Chondrocyte (in vitro differentiated cells): ENCODE measurements around the gene PRTG. TPM values are rescaled to one million over a fixed set of nuclear protein-coding genes. Genes with fewer than 3 reads are reported as not detected.

Experiments
- DNase-seq: peaks from one replicate; pipeline ENCODE4 v3.0.0; 2021; ENCODE audit warnings: mixed read lengths, low spot score
- H3K27ac Mint-ChIP-seq: one replicate; pipeline ENCODE4 v1.8.0; 2021; ENCODE audit warnings: mild to moderate bottlenecking, moderate library complexity, mixed read lengths; ENCODE audit not compliant: unreplicated experiment
- H3K27me3 Mint-ChIP-seq: 2 replicates; pipeline ENCODE4 v1.8.0; 2021; ENCODE audit warnings: low read depth, mixed read lengths
- H3K36me3 Mint-ChIP-seq: 2 replicates; pipeline ENCODE4 v1.8.0; 2021; ENCODE audit warnings: low read depth, mixed read lengths
- H3K4me1 Mint-ChIP-seq: 2 replicates; pipeline ENCODE4 v1.8.0; 2021; ENCODE audit warnings: low read depth, mild to moderate bottlenecking, mixed read lengths
- H3K4me3 Mint-ChIP-seq: one replicate; pipeline ENCODE4 v1.8.0; 2021; ENCODE audit warnings: mild to moderate bottlenecking, moderate library complexity, mixed read lengths; ENCODE audit not compliant: unreplicated experiment
- H3K9me3 Mint-ChIP-seq: 2 replicates; pipeline ENCODE4 v1.8.0; 2021; ENCODE audit warnings: low read depth, mixed read lengths
- total RNA-seq: library from RNA; stranded (reverse); gene quantifications from 3 replicates; pipeline ENCODE4 v1.2.1, GENCODE V29; 2021
- TF ChIP-seq, protein P1 (sequence below): fragments of 200-600 bp; sonication (generic); IDR thresholded peaks from 2 replicates; pipeline ENCODE4 v1.5.0; 2021; ENCODE audit warnings: antibody characterized with exemption, mild to moderate bottlenecking, moderate library complexity

The PRTG gene
- total RNA-seq, 1 donor from 2014 or later = 3.1 TPM

DNA sequence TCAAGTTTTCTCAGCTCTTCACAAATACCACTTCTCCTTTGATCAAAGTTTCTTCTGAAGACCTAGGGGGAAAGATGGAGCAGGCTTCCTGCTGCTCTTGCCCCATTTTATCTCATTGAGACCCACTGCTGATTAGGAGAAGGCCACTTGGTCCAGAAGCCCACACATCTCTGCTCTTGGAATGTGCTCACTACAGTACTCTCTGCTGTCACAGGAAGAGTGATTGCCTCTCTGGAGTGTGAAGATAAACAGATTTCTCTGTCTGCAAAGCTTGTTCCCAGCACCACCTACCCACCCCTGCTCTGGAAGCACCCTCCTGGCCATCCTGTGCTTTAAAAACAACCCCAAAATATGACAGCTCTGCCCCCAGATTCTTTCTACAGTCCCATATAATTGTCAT is 41.3 kb upstream of the PRTG start:
- Mint-ChIP-seq H3K4me1 (peaks cover 7% of the 10 kb centered on the region), H3K27ac (peak overlapping the region; percentile 22), H3K4me3 (no peak overlapping the region), H3K36me3 (no peaks in the 10 kb centered on the region), H3K9me3 (no peaks in the 10 kb centered on the region), H3K27me3 (no peaks in the 10 kb centered on the region)
- no peak for DNase-seq
- TF ChIP-seq, protein P1, sequence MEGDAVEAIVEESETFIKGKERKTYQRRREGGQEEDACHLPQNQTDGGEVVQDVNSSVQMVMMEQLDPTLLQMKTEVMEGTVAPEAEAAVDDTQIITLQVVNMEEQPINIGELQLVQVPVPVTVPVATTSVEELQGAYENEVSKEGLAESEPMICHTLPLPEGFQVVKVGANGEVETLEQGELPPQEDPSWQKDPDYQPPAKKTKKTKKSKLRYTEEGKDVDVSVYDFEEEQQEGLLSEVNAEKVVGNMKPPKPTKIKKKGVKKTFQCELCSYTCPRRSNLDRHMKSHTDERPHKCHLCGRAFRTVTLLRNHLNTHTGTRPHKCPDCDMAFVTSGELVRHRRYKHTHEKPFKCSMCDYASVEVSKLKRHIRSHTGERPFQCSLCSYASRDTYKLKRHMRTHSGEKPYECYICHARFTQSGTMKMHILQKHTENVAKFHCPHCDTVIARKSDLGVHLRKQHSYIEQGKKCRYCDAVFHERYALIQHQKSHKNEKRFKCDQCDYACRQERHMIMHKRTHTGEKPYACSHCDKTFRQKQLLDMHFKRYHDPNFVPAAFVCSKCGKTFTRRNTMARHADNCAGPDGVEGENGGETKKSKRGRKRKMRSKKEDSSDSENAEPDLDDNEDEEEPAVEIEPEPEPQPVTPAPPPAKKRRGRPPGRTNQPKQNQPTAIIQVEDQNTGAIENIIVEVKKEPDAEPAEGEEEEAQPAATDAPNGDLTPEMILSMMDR = no peak

DNA sequence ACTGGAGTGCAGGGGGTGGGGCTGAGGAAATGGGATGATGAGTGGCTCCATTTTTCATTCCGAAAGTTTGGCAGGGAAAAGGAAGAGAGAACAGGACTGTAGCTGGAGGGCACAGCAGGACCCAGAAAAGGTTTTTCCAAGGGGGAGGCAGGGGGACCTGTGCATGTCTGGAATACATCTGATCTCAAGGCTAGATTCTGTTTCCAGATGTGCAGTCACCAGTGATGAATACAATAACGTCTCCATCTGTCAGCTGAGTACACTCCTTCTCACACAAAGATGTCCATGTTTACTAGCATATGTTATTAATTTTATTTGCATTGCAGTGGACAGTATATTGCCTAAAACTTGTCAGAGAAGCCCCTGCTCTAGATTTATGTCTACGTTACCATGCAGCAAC is 39.9 kb upstream of the PRTG start:
- TF ChIP-seq, protein P1 = no peak
- no peak overlapping the region for H3K27ac Mint-ChIP-seq
- no peaks in the 10 kb centered on the region for H3K27me3 Mint-ChIP-seq
- no peak overlapping the region for H3K4me3 Mint-ChIP-seq
- no peaks in the 10 kb centered on the region for H3K36me3 Mint-ChIP-seq
- DNase-seq = no peak
- H3K9me3 Mint-ChIP-seq = no peaks in the 10 kb centered on the region
- peaks cover 7% of the 10 kb centered on the region for H3K4me1 Mint-ChIP-seq

DNA sequence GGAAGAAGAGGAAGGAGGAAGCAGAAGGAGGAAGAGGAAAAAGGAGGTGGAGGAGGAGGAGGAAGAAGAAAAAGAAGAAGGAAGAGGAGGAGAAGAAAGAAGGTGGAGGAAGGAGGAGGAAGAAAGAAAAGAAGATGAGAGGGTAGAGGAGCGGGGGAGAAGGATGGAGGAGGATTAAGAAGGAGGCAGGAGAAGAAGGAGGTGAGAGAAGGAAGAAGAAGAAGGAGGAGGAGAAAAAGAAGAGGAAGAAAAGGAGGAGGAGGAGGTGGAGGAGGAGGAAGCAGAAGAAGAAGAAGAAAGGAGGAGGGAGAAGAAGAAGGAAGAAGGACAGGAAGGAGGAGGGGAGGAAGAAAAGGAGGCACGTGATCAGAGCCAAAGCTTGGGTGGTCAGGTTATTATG is 37.3 kb upstream of the PRTG start:
- Mint-ChIP-seq H3K36me3 (no peaks in the 10 kb centered on the region), H3K9me3 (no peaks in the 10 kb centered on the region), H3K27ac (no peak overlapping the region), H3K4me3 (no peak overlapping the region), H3K27me3 (no peaks in the 10 kb centered on the region), H3K4me1 (peaks cover 7% of the 10 kb centered on the region)
- TF ChIP-seq, protein P1 = no peak
- DNase-seq = no peak

DNA sequence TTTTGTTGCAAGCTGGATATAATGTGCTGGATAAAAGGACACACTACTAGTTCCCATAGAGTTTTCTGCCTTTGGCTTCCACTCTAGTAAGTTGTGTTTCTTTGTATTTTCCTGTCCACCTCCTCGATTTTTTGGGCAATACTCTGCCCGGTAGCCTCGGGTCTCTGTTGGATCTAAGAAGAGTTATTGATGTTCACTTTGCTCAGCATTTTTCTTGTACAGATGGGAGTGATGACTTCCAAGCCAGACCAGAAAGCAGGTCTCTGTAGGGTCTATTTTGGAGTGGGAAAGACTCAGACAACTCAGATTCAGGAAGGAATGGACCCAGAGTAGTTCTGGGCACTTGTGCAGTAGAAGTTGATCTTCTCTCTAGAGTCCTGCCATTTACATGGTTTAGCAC is 36.0 kb upstream of the PRTG start:
- DNase-seq = no peak
- H3K4me1 Mint-ChIP-seq = no peaks in the 10 kb centered on the region
- TF ChIP-seq, protein P1 = no peak
- no peaks in the 10 kb centered on the region for H3K27me3 Mint-ChIP-seq
- H3K4me3 Mint-ChIP-seq = no peak overlapping the region
- H3K36me3 Mint-ChIP-seq = no peaks in the 10 kb centered on the region
- H3K27ac Mint-ChIP-seq = no peak overlapping the region
- no peaks in the 10 kb centered on the region for H3K9me3 Mint-ChIP-seq

DNA sequence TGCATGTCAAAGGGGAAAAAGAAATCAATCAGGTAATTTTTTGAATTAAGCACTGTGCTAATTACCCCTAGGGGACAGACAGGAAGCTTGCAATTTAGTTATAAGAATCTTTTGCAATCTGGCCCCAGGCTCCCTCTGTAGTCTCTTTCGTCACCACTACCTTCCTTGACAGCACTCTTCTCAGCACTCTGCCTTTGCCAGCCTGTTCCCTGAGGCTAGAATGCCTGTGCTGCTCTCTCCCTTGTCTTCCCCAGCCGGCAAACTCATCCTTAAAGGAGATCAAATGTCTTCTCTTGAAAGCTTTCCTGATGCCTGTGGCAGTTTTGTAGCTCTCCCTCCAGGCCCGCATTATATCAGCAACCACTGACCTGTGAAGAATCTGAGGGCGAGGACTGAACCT is 32.4 kb upstream of the PRTG start:
- TF ChIP-seq, protein P1 = no peak
- Mint-ChIP-seq H3K9me3 (no peaks in the 10 kb centered on the region), H3K27ac (no peak overlapping the region), H3K27me3 (no peaks in the 10 kb centered on the region), H3K4me1 (no peaks in the 10 kb centered on the region), H3K4me3 (no peak overlapping the region), H3K36me3 (no peaks in the 10 kb centered on the region)
- no peak for DNase-seq
